ENCODE data around the gene DUT.
A peak's percentile ranks its signal among the peaks of the same experiment; 100 is the strongest.
"Not testable (repeated sequence)": the region's sequence is repeated elsewhere in the genome, so short reads cannot be mapped to it uniquely, and the experiment has no call there.

Gene DUT

GRCh38 chr15:48330855-48331795 is at the start of gene DUT:
TSS of gene DUT (plus strand) at chr15:48331429. CDS start at chr15:48331516, 87 bp downstream.
- DNase-seq: peak; percentile 83

DNA sequence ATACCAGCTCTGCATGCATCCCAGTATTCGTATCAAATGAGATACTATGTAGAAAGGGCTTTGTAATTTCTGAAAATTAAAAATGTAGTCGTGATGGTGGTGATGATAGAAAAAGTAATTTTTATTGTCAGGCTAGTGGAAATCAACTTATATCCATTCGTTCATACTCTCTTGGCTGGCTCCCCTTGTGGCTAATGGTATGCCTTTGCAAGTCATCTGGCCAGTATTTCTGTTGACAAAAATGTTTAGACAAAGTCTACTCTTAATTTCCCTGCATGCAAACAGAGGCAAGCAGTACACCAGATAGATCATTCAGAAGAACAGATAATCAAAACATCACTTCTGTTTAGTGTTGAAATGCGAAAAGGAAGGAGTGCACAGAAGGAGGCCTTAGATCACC is 49.6 kb upstream of the DUT start:
- DNase-seq: no peak

DNA sequence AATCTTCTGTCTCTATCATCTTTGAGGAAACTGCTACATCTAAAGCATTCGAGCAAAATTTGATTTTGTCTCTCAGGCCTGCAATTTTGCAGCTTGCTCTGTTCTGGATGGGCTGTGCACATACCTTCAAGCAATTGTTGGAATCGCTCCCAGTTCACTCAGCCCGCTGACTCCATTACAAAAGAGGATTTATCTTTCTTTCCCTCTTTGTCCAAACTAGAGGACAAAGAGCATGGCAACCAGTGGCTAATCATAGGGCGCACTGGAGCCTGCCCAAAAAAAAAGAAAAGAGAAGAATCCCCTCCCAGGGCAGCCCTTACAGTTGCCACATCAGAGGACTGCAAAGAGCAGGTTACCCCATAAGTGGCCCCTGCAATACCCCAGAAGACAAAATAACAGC is 49.0 kb upstream of the DUT start:
- no peak for DNase-seq

DNA sequence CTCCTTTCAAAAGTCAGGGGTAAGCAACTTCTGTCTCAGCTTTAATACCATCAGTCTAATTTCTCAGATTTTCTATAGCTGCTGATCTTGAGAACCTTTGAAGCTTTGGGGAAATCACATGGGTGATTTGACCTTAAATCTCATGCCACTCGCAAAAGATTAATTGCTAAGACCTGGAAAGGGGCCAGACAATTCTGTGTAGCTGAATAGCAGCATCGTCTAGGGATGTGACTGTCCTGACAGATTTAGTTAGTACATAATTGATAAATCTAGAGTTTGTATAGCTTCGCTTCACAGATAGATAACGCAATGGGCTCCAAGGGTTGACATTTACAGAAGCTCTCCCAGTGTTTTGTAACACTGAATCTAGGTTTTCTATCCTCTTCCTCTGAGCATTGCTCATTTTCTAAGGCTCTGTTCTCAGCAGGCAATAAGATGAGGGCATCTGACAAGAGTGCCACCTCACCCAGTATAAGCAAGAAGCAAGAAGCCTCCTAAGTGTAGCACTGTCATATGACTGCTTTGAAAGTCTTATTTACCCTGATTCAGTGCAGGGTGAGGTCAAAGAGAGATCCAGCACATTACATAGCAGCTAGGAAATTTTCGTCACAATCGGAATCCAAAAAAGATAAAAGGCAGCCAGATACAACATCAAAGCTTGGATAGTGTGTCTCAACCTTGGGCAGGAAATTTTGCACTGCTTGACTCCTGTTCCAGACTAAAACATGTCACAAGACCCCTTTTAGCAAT is 47.7 kb upstream of the DUT start:
- no peak for DNase-seq

DNA sequence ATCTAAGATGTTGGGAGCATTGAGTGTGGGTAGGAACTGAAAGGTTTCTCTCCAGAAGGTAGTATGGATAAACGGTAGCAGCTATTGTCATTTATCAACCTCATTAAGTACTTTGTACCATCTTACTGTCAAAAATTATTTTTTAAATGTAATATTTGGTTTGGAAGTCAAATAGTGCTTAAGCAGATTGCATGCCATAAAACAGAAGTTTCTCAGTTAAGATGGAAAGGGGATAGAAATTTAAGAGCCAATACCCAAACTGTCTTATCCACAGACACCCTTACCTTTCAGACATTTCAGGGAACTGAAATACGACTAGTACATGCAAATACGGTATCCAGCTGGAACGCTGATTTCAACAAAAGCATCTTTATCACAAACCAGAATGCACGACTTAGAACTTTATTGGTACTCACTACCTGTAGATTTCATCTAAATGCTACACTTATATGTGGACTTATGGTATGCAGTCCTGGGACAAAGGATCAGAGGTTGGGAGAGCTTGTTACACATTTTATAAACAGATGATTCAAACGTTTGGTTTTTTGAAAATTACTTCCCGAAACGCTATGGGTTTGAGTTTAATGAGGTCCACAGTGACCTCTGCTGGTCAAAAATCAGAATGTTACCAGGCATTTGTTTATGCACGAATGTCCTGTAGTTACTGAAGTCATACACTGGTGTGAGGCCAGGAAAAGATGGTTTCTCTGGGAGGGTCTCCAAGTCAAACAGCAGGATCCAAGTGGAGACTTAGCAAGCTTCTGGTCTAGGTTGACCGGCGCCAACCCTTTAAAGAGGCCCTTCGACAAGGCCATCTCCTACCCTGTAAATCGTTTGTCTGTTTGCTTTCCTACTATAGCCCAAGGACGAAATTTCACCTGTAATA is 45.7 kb upstream of the DUT start:
- DNase-seq: peak; percentile 64

- no peak for DNase-seq
Measured at GRCh38 chr15:48289628-48290027, 41.6 kb upstream of the DUT start.

GRCh38 chr15:48292458-48292857 is 38.8 kb upstream of the DUT start:
- DNase-seq: no peak

DNA sequence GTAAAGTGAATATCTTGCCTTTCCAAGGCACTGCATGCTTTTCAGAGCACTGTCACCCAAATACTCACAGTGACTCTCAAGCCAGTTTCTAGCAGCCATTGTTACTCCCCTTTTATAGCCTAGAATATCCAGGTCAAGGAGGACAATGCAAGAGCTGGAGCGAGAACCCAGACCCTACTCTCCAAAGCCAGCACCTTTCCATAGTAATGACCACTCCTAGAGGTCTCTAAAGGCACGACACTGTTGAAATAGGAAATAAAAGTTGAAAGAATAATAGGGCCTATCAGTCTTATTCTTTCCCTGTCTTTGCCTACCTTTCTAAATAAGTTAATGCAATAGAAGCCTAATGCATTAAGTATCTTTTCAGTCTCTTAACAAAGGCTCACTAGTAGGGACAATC is 33.6 kb upstream of the DUT start:
- DNase-seq: no peak

GRCh38 chr15:48298914-48299313 is 32.3 kb upstream of the DUT start:
- DNase-seq: no peak

- DNase-seq: no peak
Measured at GRCh38 chr15:48300038-48300437, 31.2 kb upstream of the DUT start.

GRCh38 chr15:48304398-48304797 is 26.8 kb upstream of the DUT start:
- DNase-seq: no peak

DNA sequence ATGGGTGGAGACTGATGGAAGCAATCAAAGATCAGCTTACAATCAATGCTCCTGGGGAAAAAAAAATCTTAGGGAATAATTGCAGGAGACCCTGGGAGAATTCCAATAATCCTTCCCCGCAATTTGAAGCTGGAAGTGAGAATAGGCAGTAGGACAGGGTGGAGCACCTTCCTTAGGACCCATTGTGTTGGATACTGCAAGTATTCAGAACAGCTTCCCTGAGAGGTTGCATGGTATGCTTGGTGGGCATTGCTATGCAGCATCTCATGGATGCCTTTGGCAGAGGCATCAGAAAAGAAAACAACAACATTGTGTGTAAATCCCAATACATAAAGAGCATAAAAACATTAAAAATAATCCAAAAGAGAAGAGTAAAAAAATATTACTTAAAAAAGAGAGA is 24.6 kb upstream of the DUT start:
- no peak for DNase-seq

- no peak for DNase-seq
Measured at GRCh38 chr15:48307586-48307985, 23.6 kb upstream of the DUT start.

- DNase-seq: no peak
Measured at GRCh38 chr15:48309740-48310139, 21.5 kb upstream of the DUT start.

- no peak for DNase-seq
Measured at GRCh38 chr15:48313216-48313615, 18.0 kb upstream of the DUT start.

GRCh38 chr15:48315041-48315440 is 16.2 kb upstream of the DUT start:
- DNase-seq: no peak

- DNase-seq: no peak
Measured at GRCh38 chr15:48317221-48317620, 14.0 kb upstream of the DUT start.

GRCh38 chr15:48318131-48318530 is 13.1 kb upstream of the DUT start:
- DNase-seq: no peak

DNA sequence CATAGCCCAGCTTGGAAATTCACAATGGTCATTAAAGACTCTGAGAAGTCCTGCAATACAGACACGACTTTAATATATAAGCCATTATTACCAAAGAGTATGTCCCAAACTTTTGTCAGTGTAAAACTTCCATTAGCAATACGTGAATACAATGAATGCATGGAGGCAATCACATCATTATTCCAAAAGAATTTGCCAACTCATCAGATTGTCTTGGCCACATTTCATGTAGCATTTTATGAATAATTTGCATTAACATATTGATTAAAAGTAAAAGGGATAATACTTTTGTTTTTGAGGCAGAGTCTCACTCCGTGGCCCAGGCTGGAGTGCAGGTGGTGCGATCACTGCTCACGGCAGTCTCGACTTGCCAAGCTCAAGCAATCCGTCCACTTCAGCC is 7.9 kb upstream of the DUT start:
- DNase-seq: no peak

GRCh38 chr15:48324949-48325348 is 6.3 kb upstream of the DUT start:
- DNase-seq: no peak

DNA sequence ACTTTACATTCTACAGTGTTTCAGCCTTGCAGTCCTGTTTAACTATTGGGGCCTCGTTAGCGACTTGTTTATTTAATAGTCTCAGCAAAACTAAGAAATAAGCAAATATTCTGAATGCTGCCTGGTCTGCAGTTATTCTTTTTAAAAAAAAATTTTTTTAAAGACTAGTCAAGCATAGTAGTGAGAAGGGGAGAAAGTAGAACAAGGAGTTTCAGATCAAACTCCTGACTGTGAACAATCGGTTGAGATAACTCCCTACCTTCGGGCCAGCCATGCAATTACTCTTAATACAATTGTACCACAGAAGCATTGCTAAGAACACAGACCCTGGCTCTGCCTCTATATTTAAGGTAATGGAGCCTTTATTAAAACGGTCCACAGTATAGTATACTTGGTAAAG is 5.8 kb upstream of the DUT start:
- DNase-seq: no peak

GRCh38 chr15:48326180-48326579 is 5.0 kb upstream of the DUT start:
- not testable (repeated sequence) for DNase-seq

Data from inflammatory macrophage treated with lipopolysaccharide for 4 hours (primary cell).